Activated CD8-positive, alpha-beta T cell treated with anti-CD3 and anti-CD28 coated beads for 36 hours (primary cell): Measurements from ENCODE around the gene SCT. TPM values are rescaled to one million over a fixed set of nuclear protein-coding genes. Genes with fewer than 3 reads are reported as not detected.
A peak's percentile ranks its signal among the peaks of the same experiment; 100 is the strongest.

Experiments
- ATAC-seq: fragments of 200-7000 bp; cut with Tn5 transposase; one replicate; pipeline ENCODE4 v1.10.0; 2021; ENCODE audit warnings: mild to moderate bottlenecking, moderate library complexity
- CTCF ChIA-PET: fragments of 350-600 bp; sonication (Branson Sonifier 250); formaldehyde crosslinking; loops from one replicate; lab custom pipeline; 2021; ENCODE audit warnings: antibody characterized with exemption; lab: Charles Lee
- POLR2A ChIA-PET: fragments of 350-600 bp; sonication (Branson Sonifier 250); formaldehyde crosslinking; loops from one replicate; lab custom pipeline; 2021; ENCODE audit warnings: antibody characterized with exemption; lab: Charles Lee
- DNase-seq: peaks from one replicate; pipeline ENCODE4 v3.0.0-alpha.2; 2020
- H3K27ac Mint-ChIP-seq: one replicate; pipeline ENCODE4 v1.8.0; 2021; ENCODE audit warnings: mild to moderate bottlenecking, mixed read lengths
- H3K27me3 Mint-ChIP-seq: one replicate; pipeline ENCODE4 v1.8.0; 2021; ENCODE audit warnings: mixed read lengths
- H3K36me3 Mint-ChIP-seq: one replicate; pipeline ENCODE4 v1.8.0; 2021; ENCODE audit warnings: low read depth, mixed read lengths
- H3K4me1 Mint-ChIP-seq: one replicate; pipeline ENCODE4 v1.8.0; 2021; ENCODE audit warnings: low read depth, mixed read lengths
- H3K4me3 Mint-ChIP-seq: one replicate; pipeline ENCODE4 v1.8.0; 2021; ENCODE audit warnings: mild to moderate bottlenecking, moderate library complexity, mixed read lengths
- H3K9me3 Mint-ChIP-seq: one replicate; pipeline ENCODE4 v1.8.0; 2021; ENCODE audit warnings: mixed read lengths
- CTCF ChIP-seq: fragments of 200-600 bp; IDR thresholded peaks from one replicate; pipeline ENCODE4 v1.8.0; 2022; ENCODE audit warnings: antibody characterized with exemption, mild to moderate bottlenecking
- intact Hi-C: fragments of 100-400 bp; cut with micrococcal nuclease; formaldehyde crosslinking; loops from one replicate; pipeline ENCODE4 v1.10.0; 2022
- total RNA-seq, 2 experiments: library from RNA; stranded (reverse); gene quantifications; one replicate each; pipeline ENCODE4 v1.2.3, GENCODE V29; 2021

The SCT gene
- total RNA-seq, 2 experiments from 2014 or later, result not detected

GRCh38 chr11:643849-644738 is 17.1 kb upstream of the SCT start:
- Mint-ChIP-seq H3K27ac (no peak overlapping the region), H3K36me3 (peaks cover 6% of the 10 kb centered on the region), H3K4me3 (no peak overlapping the region), H3K27me3 (peaks cover 3% of the 10 kb centered on the region), H3K9me3 (no peaks in the 10 kb centered on the region), H3K4me1 (peaks cover 3% of the 10 kb centered on the region)
- no peak for TF ChIP-seq CTCF
- DNase-seq (no peak), ATAC-seq (no peak)
- ChIA-PET CTCF (no interaction called here), POLR2A (no interaction called here)
- intact Hi-C loops, result no loop called here

GRCh38 chr11:643366-643765 is 16.4 kb upstream of the SCT start:
- no peak overlapping the region for H3K4me3 Mint-ChIP-seq
- DNase-seq, result no peak
- intact Hi-C loops, result no loop called here
- ChIA-PET POLR2A (interaction anchor here (0.9 kb wide), 1 partner anchor 29 kb away, joined by 3 read pairs; no protein-coding TSS in a partner anchor), CTCF (no interaction called here)
- peaks cover 5% of the 10 kb centered on the region for H3K4me1 Mint-ChIP-seq
- H3K9me3 Mint-ChIP-seq, result no peaks in the 10 kb centered on the region
- no peak for TF ChIP-seq CTCF
- peaks cover 3% of the 10 kb centered on the region for H3K36me3 Mint-ChIP-seq
- H3K27me3 Mint-ChIP-seq, result peaks cover 10% of the 10 kb centered on the region
- ATAC-seq, result no peak
- H3K27ac Mint-ChIP-seq, result no peak overlapping the region

- no peak for TF ChIP-seq CTCF
- ChIA-PET CTCF (interaction anchor here (1.2 kb wide), 1 partner anchor 81 kb away, joined by 3 read pairs; no protein-coding TSS in a partner anchor), POLR2A (interaction anchor here (1.1 kb wide), 1 partner anchor 84 kb away, joined by 3 read pairs; no protein-coding TSS in a partner anchor)
- Mint-ChIP-seq H3K27ac (no peak overlapping the region), H3K9me3 (no peaks in the 10 kb centered on the region), H3K4me3 (no peak overlapping the region), H3K36me3 (peaks cover 2% of the 10 kb centered on the region), H3K4me1 (peaks cover 12% of the 10 kb centered on the region), H3K27me3 (peaks cover 20% of the 10 kb centered on the region)
- no peak for ATAC-seq
- no peak for DNase-seq
- intact Hi-C loops, result no loop called here
These were observed 14.9 kb upstream of the SCT start for GRCh38 chr11:641806-642370.

- Mint-ChIP-seq H3K4me1 (peaks cover 17% of the 10 kb centered on the region), H3K4me3 (peak overlapping the region; percentile 31), H3K9me3 (no peaks in the 10 kb centered on the region), H3K27ac (no peak overlapping the region), H3K36me3 (peaks cover 2% of the 10 kb centered on the region), H3K27me3 (peaks cover 27% of the 10 kb centered on the region)
- peak; percentile 29 for ATAC-seq
- POLR2A ChIA-PET, result interaction anchor here (1.2 kb wide), 1 partner anchor 14 kb away, joined by 4 read pairs; the partner anchor contains the start of gene SCT
- intact Hi-C loops, result no loop called here
- CTCF ChIA-PET, result no interaction called here
- TF ChIP-seq CTCF, result no peak
- peak; percentile 44 for DNase-seq
These were observed 13.2 kb upstream of the SCT start for GRCh38 chr11:640021-640706.
